IMR-90 (cell line): ENCODE results near the gene KLC3. TPM values are rescaled to one million over a fixed set of nuclear protein-coding genes. Genes with fewer than 3 reads are reported as not detected.

Experiments
- ATAC-seq: fragments of 200-7000 bp; cut with Tn5 transposase; 2 replicates; pipeline ENCODE4 v1.9.1; 2020; ENCODE audit warnings: low read depth, mild to moderate bottlenecking, moderate library complexity
- BruUV-seq: library from RNA; stranded (reverse); fragments of 400-500 nt; replicated peaks from 2 replicates; lab custom pipeline; 2021; lab: Mats Ljungman, UMichigan
- CTCF ChIA-PET: fragments of 300-600 bp; formaldehyde crosslinking; extraction: SDS; loops from one replicate; lab custom pipeline; 2021; ENCODE audit warnings: antibody characterized with exemption; lab: Yijun Ruan, JAX
- POLR2A ChIA-PET: fragments of 300-600 bp; sonication (Branson Sonifier 250); formaldehyde crosslinking; loops from one replicate; lab custom pipeline; 2022; ENCODE audit warnings: antibody characterized with exemption; ENCODE audit not compliant: unreplicated experiment; lab: Charles Lee
- DNase-seq: peaks from one replicate; pipeline ENCODE4 v3.0.0; 2013
- H2AFZ ChIP-seq: replicated peaks from 2 replicates; pipeline ENCODE3; 2013; ENCODE audit warnings: low read length, mild to moderate bottlenecking; ENCODE audit not compliant: poor library complexity
- H2AK5ac ChIP-seq: 2 replicates; pipeline ENCODE4 v1.6.1; 2013; ENCODE audit warnings: low read depth, low read length, inconsistent platforms
- H2AK9ac ChIP-seq: replicated peaks from 2 replicates; pipeline ENCODE3; 2013; ENCODE audit warnings: mild to moderate bottlenecking, low read depth, low read length, moderate library complexity; ENCODE audit not compliant: poor library complexity
- H2BK120ac ChIP-seq: 2 replicates; pipeline ENCODE4 v1.6.1; 2013; ENCODE audit warnings: low read depth, low read length, inconsistent platforms
- H2BK15ac ChIP-seq: 3 replicates; pipeline ENCODE4 v1.6.1; 2013; ENCODE audit warnings: low read depth, low read length, inconsistent platforms
- H2BK20ac ChIP-seq: 2 replicates; pipeline ENCODE4 v1.6.1; 2013; ENCODE audit warnings: low read depth, mild to moderate bottlenecking, inconsistent platforms, low read length, moderate library complexity
- H2BK5ac ChIP-seq: 2 replicates; pipeline ENCODE4 v1.6.1; 2013; ENCODE audit warnings: mild to moderate bottlenecking, low read depth, low read length, inconsistent platforms; ENCODE audit not compliant: poor library complexity, severe bottlenecking
- H3K14ac ChIP-seq: replicated peaks from 2 replicates; pipeline ENCODE4 v1.6.1; 2013; ENCODE audit warnings: low read depth, low read length, inconsistent platforms
- H3K18ac ChIP-seq: 2 replicates; pipeline ENCODE4 v1.6.1; 2013; ENCODE audit warnings: low read depth, low read length, control low read depth
- H3K23ac ChIP-seq: 2 replicates; pipeline ENCODE4 v1.6.1; 2013; ENCODE audit warnings: low read depth, low read length, inconsistent platforms
- H3K27ac ChIP-seq: 2 replicates; pipeline ENCODE4 v1.5.1; 2013; ENCODE audit warnings: mild to moderate bottlenecking, control low read depth, low read length; ENCODE audit not compliant: insufficient read depth
- H3K27me3 ChIP-seq: 2 replicates; pipeline ENCODE4 v1.6.1; 2013; ENCODE audit warnings: low read length; ENCODE audit not compliant: control insufficient read depth, insufficient read depth
- H3K36me3 ChIP-seq: 2 replicates; pipeline ENCODE4 v1.6.1; 2013; ENCODE audit warnings: low read length, mixed read lengths; ENCODE audit not compliant: control insufficient read depth, insufficient read depth
- H3K4ac ChIP-seq: 2 replicates; pipeline ENCODE4 v1.6.1; 2013; ENCODE audit warnings: low read depth, low read length, inconsistent platforms
- H3K4me1 ChIP-seq: 2 replicates; pipeline ENCODE4 v1.6.1; 2013; ENCODE audit warnings: low read length, mixed read lengths; ENCODE audit not compliant: control insufficient read depth, insufficient read depth
- H3K4me2 ChIP-seq: 2 replicates; pipeline ENCODE4 v1.6.1; 2013; ENCODE audit warnings: low read depth, mild to moderate bottlenecking, control low read depth, low read length, moderate library complexity
- H3K4me3 ChIP-seq: 2 replicates; pipeline ENCODE4 v1.5.1; 2013; ENCODE audit warnings: low read depth, mild to moderate bottlenecking, control low read depth, low read length, moderate library complexity; ENCODE audit not compliant: insufficient read depth
- H3K56ac ChIP-seq: 2 replicates; pipeline ENCODE4 v1.6.1; 2013; ENCODE audit warnings: low read length, inconsistent platforms; ENCODE audit not compliant: insufficient read depth; ENCODE audit errors: extremely low read depth
- H3K79me1 ChIP-seq, 2 experiments: 2 replicates each; pipeline ENCODE4 v1.6.1; 2013; ENCODE audit warnings: low read length in 2 of 2, inconsistent platforms in 1 of 2, low read depth in 1 of 2
- H3K9ac ChIP-seq: 2 replicates; pipeline ENCODE4 v1.6.1; 2013; ENCODE audit warnings: low read depth, low read length, control low read depth
- H3K9me1 ChIP-seq: 2 replicates; pipeline ENCODE4 v1.6.1; 2013; ENCODE audit warnings: low read length, inconsistent platforms; ENCODE audit not compliant: insufficient read depth
- H3K9me3 ChIP-seq: 2 replicates; pipeline ENCODE4 v1.6.1; 2013; ENCODE audit warnings: low read length; ENCODE audit not compliant: control insufficient read depth, insufficient read depth
- H4K20me1 ChIP-seq: 2 replicates; pipeline ENCODE4 v1.6.1; 2013; ENCODE audit warnings: low read length, inconsistent platforms; ENCODE audit not compliant: insufficient read depth
- H4K5ac ChIP-seq: 2 replicates; pipeline ENCODE4 v1.6.1; 2013; ENCODE audit warnings: mild to moderate bottlenecking, low read depth, low read length, control low read depth
- H4K8ac ChIP-seq, 2 experiments: 2 replicates each; pipeline ENCODE4 v1.6.1; 2013; ENCODE audit warnings: low read depth in 2 of 2, low read length in 2 of 2, control low read depth in 1 of 2, inconsistent platforms in 1 of 2
- H4K91ac ChIP-seq: 2 replicates; pipeline ENCODE4 v1.6.1; 2013; ENCODE audit warnings: low read depth, low read length, inconsistent platforms; ENCODE audit not compliant: insufficient read depth
- CHD1 ChIP-seq: IDR thresholded peaks from 2 replicates; pipeline ENCODE4 v1.6.1; 2012; ENCODE audit warnings: low read depth, low read length, improper control_type of control experiment
- CTCF ChIP-seq: conservative IDR thresholded peaks from 2 replicates; pipeline ENCODE4 v1.5.1; 2012; ENCODE audit warnings: mild to moderate bottlenecking, low read depth, low read length, improper control_type of control experiment
- ELK1 ChIP-seq: fragments of 150-350 bp; IDR thresholded peaks from 2 replicates; pipeline ENCODE4 v1.6.1; 2016; ENCODE audit warnings: low read depth, mild to moderate bottlenecking, low read length, moderate library complexity, borderline replicate concordance
- FOS ChIP-seq: fragments of 150-350 bp; IDR thresholded peaks from 2 replicates; pipeline ENCODE4 v1.6.1; 2016; ENCODE audit warnings: low read depth, low read length
- POLR2A ChIP-seq: IDR thresholded peaks from 2 replicates; pipeline ENCODE4 v1.6.1; 2012; ENCODE audit warnings: mild to moderate bottlenecking, low read depth, low read length
- RAD21 ChIP-seq: IDR thresholded peaks from 2 replicates; pipeline ENCODE4 v1.6.1; 2012; ENCODE audit warnings: low read length, improper control_type of control experiment
- SMC3 ChIP-seq: fragments of 150-350 bp; IDR thresholded peaks from 2 replicates; pipeline ENCODE4 v1.6.1; 2016; ENCODE audit warnings: low read depth, mild to moderate bottlenecking, antibody characterized with exemption, low read length, moderate library complexity
- WGBS, 2 experiments: methylation state at CpG; one replicate each; pipeline versions ENCODE4 v1.1.5 to v1.1.7; 2013; ENCODE audit warnings: missing lambda C conversion rate in 2 of 2; ENCODE audit not compliant: insufficient read length in 1 of 2; ENCODE audit errors: extremely low coverage in 2 of 2; 5-methylcytosine and 5-hydroxymethylcytosine counted together
- dilution Hi-C: fragments of 300-500 bp; cut with HindIII; formaldehyde crosslinking; loops from one replicate; pipeline ENCODE4 v1.14.3; 2018; ENCODE audit warnings: low sequenced_read_pairs; ENCODE audit not compliant: unreplicated experiment
- in situ Hi-C: fragments of 300-500 bp; cut with MboI; formaldehyde crosslinking; loops from 3 replicates; pipeline ENCODE4 v1.14.3; 2019; ENCODE audit warnings: low sequenced_read_pairs, inconsistent platforms, mixed read lengths
- intact Hi-C: fragments of 100-400 bp; cut with micrococcal nuclease; formaldehyde crosslinking; loops from 2 replicates; pipeline ENCODE4 v1.10.0; 2022
- polyA plus RNA-seq, 3 experiments: library from polyadenylated mRNA; depleted of rRNA; stranded (reverse); fragments of >200 nt; gene quantifications; 2 replicates each; pipeline ENCODE4 v1.2.3, GENCODE V29; 2012; ENCODE audit warnings: low replicate concordance in 1 of 3
- total RNA-seq: library from RNA; depleted of rRNA; stranded (reverse); fragments of >200 nt; gene quantifications from 2 replicates; pipeline ENCODE4 v1.2.3, GENCODE V29; 2012

KLC3 gene
- total and polyA plus RNA-seq, 2 of the 4 experiments (the other 2 are of a cell fraction) = 0.14 to 0.18 TPM

- Histone ChIP-seq H3K18ac (no peak overlapping the region), H3K9me3 (no peaks in the 10 kb centered on the region), H2AFZ (peak overlapping the region; percentile 32), H3K4ac (no peak overlapping the region), H2BK5ac (no peak overlapping the region), H3K79me1 (no peaks in the 10 kb centered on the region), H4K8ac (no peak overlapping the region), H4K91ac (no peak overlapping the region), H4K5ac (no peak overlapping the region), H4K20me1 (peaks cover 8% of the 10 kb centered on the region), H3K56ac (no peak overlapping the region), H2BK20ac (no peak overlapping the region), H3K27me3 (peaks cover 9% of the 10 kb centered on the region), H3K23ac (no peak overlapping the region), H3K4me2 (no peak overlapping the region), H2BK15ac (no peak overlapping the region), H3K14ac (no peak overlapping the region), H3K9me1 (peaks cover 2% of the 10 kb centered on the region; the same call in 1 of the 2 replicates), H3K4me1 (no peaks in the 10 kb centered on the region), H2BK120ac (no peak overlapping the region), H3K36me3 (peaks cover 10% of the 10 kb centered on the region), H3K27ac (no peak overlapping the region), H3K9ac (no peak overlapping the region), H2AK9ac (peak overlapping the region; percentile 42), H2AK5ac (no peak overlapping the region), H3K4me3 (no peak overlapping the region)
- no TSS peak for BruUV-seq
- DNase-seq (no peak), ATAC-seq (no peak)
- 59% methylated on average over 10 of the region's 27 CpGs; no CpG with 5 or more reads in 1 of the 2 experiments for WGBS, 2 experiments
- in situ Hi-C loops = no loop called here
- ChIA-PET CTCF (no interaction called here), POLR2A (interaction anchor here (0.5 kb wide), 1 partner anchor 110 kb away, joined by 3 read pairs; no protein-coding TSS in a partner anchor)
- TF ChIP-seq CHD1 = no peak
- TF ChIP-seq SMC3 = no peak
- TF ChIP-seq CTCF = no peak
- TF ChIP-seq POLR2A = no peak
- TF ChIP-seq FOS = no peak
- TF ChIP-seq ELK1 = no peak
- no peak for TF ChIP-seq RAD21
- intact Hi-C loops = no loop called here
- dilution Hi-C loops = no loop called here
Measured at GRCh38 chr19:45346449-45346848, 5.9 kb downstream of the KLC3 start.
